Pancreas (tissue), 10 donors: ENCODE results near the gene NELL1. TPM values are rescaled to one million over a fixed set of nuclear protein-coding genes. Genes with fewer than 3 reads are reported as not detected.
A peak's percentile ranks its signal among the peaks of the same experiment; 100 is the strongest.
"Not testable (repeated sequence)": the region's sequence is repeated elsewhere in the genome, so short reads cannot be mapped to it uniquely, and the experiment has no call there.

Source experiments
- ATAC-seq, 4 donors: fragments of 200-7000 bp; cut with Tn5 transposase; one replicate each; pipeline versions ENCODE4 v1.8.0 to v1.9.1; 2020; ENCODE audit warnings: mild to moderate bottlenecking in 4 of 4, moderate library complexity in 4 of 4
- DNase-seq, 6 donors: peaks; one replicate each; pipeline ENCODE4 v3.0.0-alpha.2; 2020
- FAIRE-seq: peaks from 2 replicates; lab custom pipeline; 2012; peaks lifted over from hg19 to GRCh38; lab: Jason Lieb, UNC
- H3K27ac ChIP-seq, 4 donors: fragments of 200-600 bp; sonication (generic); 1 replicate in 3 of 4; 2 replicates in 1 of 4; pipeline versions ENCODE4 v1.5.0 to v1.8.0; 2020
- H3K27me3 ChIP-seq, 4 donors: fragments of 200-600 bp; one replicate each; pipeline ENCODE4 v1.8.0; 2021
- H3K36me3 ChIP-seq, 3 donors: fragments of 200-600 bp; sonication (generic) in 1 of 3; one replicate each; pipeline versions ENCODE4 v1.5.0 to v1.8.0; 2020 to 2021
- H3K4me1 ChIP-seq, 3 donors: fragments of 200-600 bp; one replicate each; pipeline ENCODE4 v1.8.0; 2021
- H3K4me3 ChIP-seq, 4 donors: fragments of 200-600 bp; sonication (generic) in 2 of 4; one replicate each; pipeline versions ENCODE4 v1.5.0 to v1.8.0; 2020 to 2021
- H3K9me3 ChIP-seq, 4 donors: fragments of 200-600 bp; one replicate each; pipeline ENCODE4 v1.8.0; 2021
- WGBS, 2 donors: extraction: QIAGEN DNeasy Blood & Tissue Kit; methylation state at CpG; one replicate each; pipeline ENCODE4 v1.1.7; 2013; 5-methylcytosine and 5-hydroxymethylcytosine counted together
- intact Hi-C, 3 donors: fragments of 100-400 bp; cut with DNase I; formaldehyde crosslinking; loops; one replicate each; pipeline versions ENCODE4 v1.11.1 to v1.14.2; 2022
- polyA plus RNA-seq, 2 donors: library from polyadenylated mRNA; stranded (reverse); fragments of 200-250 nt; gene quantifications; one replicate each; pipeline ENCODE4 v1.2.3, GENCODE V29; 2013
- total RNA-seq, 6 donors: library from RNA; stranded (reverse); fragmentation: NEBNext Ultra II Directional in 4 of 6; extraction: Animal tissue kit (Norgen Biotek cat#: 25700) in 4 of 6; gene quantifications; one replicate each; pipeline versions ENCODE4 v1.2.1 to v1.2.4, GENCODE V29; 2021 to 2023
- TF ChIP-seq, protein P1 (sequence below), 4 donors: fragments of 200-600 bp; sonication (generic) in 3 of 4; IDR thresholded peaks; one replicate each; pipeline versions ENCODE4 v1.5.0 to v1.8.0; 2021; ENCODE audit warnings: antibody characterized with exemption in 4 of 4
- donor health status: healthy with polysubstance abuse.
- donor health status: DM: no; HTN: no; CAD: no; lungs with moderate emphysema.
- donor health status: DM: no; HTN: no; CAD: no.
- donor health status: control.
- donor health status: control.
- donor health status: Bipolar disorder and iron deficiency.
- donor health status: DM: yes; HTN: yes; CAD: no.
- donor health status: DM: no; HTN: no; CAD: no.
- donor health status: DM: no; HTN: no; CAD: no.
- donor health status: DM: yes; HTN: yes; CAD: no.

The NELL1 gene
- total and polyA plus RNA-seq, 8 donors, result not detected

DNA sequence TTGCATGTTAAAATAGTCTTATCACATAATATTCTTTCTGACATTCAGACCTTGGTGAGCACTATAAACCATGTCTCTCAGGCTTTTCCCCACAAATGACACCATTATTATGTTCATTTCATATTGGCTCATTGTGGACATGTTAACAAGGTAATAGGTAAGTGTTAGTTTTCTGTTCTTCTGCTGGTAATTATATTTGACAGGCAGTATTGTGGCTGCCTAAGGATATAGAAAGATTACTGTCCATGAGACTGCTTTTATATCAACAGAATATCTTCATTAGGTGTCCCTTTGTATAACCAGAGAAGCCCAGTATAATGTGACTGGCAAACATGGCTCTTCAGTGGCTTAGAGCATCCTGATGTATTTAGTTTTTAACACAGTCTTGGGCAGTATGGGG lies 590.7 kb downstream of the NELL1 start:
- no peak for DNase-seq
- no peak for FAIRE-seq
- Histone ChIP-seq H3K36me3 (no peaks in the 10 kb centered on the region), H3K9me3 (no peaks in the 10 kb centered on the region), H3K27me3 (no peaks in the 10 kb centered on the region), H3K4me1 (no peaks in the 10 kb centered on the region), H3K27ac (no peak overlapping the region), H3K4me3 (no peak overlapping the region)
- TF ChIP-seq, protein P1, sequence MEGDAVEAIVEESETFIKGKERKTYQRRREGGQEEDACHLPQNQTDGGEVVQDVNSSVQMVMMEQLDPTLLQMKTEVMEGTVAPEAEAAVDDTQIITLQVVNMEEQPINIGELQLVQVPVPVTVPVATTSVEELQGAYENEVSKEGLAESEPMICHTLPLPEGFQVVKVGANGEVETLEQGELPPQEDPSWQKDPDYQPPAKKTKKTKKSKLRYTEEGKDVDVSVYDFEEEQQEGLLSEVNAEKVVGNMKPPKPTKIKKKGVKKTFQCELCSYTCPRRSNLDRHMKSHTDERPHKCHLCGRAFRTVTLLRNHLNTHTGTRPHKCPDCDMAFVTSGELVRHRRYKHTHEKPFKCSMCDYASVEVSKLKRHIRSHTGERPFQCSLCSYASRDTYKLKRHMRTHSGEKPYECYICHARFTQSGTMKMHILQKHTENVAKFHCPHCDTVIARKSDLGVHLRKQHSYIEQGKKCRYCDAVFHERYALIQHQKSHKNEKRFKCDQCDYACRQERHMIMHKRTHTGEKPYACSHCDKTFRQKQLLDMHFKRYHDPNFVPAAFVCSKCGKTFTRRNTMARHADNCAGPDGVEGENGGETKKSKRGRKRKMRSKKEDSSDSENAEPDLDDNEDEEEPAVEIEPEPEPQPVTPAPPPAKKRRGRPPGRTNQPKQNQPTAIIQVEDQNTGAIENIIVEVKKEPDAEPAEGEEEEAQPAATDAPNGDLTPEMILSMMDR (IDR thresholded peaks at IDR 0.05), result no peak
- intact Hi-C loops, result no loop called here
- ATAC-seq, result no peak

DNA sequence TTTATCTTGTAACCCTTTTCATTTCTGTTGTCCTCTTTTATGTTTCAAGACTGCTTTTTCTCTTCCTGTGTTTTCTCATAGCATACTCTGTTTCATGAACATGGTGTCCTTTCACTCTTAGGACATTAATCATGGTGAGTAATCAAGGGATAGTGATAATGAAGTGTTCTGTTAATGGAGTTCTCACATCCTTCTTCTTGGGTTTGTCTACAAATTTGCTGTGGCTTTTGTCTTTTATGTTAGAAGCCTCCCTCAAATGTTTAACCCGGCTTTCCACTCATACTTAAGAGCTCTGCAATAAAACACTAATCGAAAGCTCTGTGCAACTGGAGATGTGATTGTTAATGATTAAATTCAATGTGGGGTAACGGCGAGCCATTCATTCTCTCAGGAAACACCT lies 593.6 kb downstream of the NELL1 start:
- DNase-seq (no peak), ATAC-seq (no peak), FAIRE-seq (no peak)
- 9 to 11% methylated on average over 4 of the region's 4 CpGs for WGBS, 2 donors
- no peak overlapping the region for H3K27ac ChIP-seq
- H3K36me3 ChIP-seq, result no peaks in the 10 kb centered on the region
- no peak overlapping the region for H3K4me3 ChIP-seq
- H3K27me3 ChIP-seq, result no peaks in the 10 kb centered on the region
- no peaks in the 10 kb centered on the region for H3K9me3 ChIP-seq
- H3K4me1 ChIP-seq, result no peaks in the 10 kb centered on the region
- TF ChIP-seq, protein P1 (IDR thresholded peaks at IDR 0.05), result no peak
- intact Hi-C loops, result no loop called here

DNA sequence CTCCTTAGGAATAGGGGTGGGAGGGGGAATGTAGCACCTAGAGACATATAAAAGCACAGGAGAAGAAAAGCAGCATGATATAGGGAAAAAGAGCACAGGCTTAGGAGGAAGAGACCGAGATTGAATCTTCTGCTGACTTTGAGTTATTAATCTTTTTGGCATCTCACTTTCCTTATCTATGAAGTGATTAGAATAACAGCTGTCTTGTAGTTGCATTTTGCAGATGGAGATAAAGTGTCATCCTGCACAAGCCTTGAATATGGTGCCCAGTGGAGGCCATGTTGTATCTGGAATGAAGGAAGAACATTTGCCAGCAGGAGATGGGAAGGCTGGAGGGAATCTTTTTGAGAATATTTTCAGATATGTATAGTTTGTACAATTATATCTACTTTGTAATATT lies 594.7 kb downstream of the NELL1 start:
- no peaks in the 10 kb centered on the region for H3K36me3 ChIP-seq
- 42 to 46% methylated on average over 1 of the region's 1 CpG for WGBS, 2 donors
- no peak overlapping the region for H3K27ac ChIP-seq
- intact Hi-C loops, result no loop called here
- no peaks in the 10 kb centered on the region for H3K4me1 ChIP-seq
- no peaks in the 10 kb centered on the region for H3K27me3 ChIP-seq
- DNase-seq (no peak), FAIRE-seq (no peak), ATAC-seq (no peak)
- H3K4me3 ChIP-seq, result no peak overlapping the region
- TF ChIP-seq, protein P1 (IDR thresholded peaks at IDR 0.05), result no peak
- no peaks in the 10 kb centered on the region for H3K9me3 ChIP-seq

DNA sequence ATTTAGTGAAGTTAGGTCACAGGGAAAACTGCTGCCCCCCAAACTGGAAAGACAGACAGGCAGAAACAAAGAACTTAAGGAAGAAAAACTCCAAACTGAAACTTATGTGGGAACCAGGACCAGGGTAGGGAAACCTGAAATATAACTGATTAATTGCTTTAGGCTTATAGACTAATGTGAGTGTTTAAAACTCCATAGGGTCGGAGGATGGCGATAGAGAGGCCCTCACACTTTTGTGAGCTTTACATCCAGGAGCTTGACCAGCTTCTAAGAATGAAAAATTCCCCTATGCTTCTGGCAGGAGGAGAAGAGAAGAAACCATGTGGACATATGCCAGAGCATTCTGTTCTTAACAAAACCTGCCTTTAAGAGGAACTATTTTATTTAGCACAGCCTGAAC lies 598.6 kb downstream of the NELL1 start:
- TF ChIP-seq, protein P1 (IDR thresholded peaks at IDR 0.05), result no peak
- FAIRE-seq, result no peak
- intact Hi-C loops, result no loop called here

DNA sequence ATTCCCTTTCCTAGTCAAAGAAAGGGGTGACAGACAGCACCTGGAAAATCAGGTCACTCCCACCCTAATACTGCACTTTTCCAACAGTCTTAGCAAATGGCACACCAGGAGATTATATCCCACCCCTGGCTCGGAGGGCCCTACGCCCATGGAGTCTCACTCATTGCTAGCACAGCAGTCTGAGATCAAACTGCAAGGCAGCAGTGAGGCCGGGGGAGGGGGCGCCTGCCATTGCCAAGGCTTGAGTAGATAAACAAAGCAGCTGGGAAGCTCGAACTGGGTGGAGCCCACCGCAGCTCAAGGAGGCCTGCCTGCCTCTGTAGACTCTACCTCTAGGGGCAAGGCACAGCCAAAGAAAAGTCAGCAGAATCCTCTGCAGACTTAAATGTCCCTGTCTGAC lies 602.8 kb downstream of the NELL1 start:
- WGBS, 2 donors, result 49 to 67% methylated on average over 6 of the region's 6 CpGs
- H3K36me3 ChIP-seq, FAIRE-seq, H3K4me3 ChIP-seq, H3K27me3 ChIP-seq, ATAC-seq, H3K9me3 ChIP-seq, H3K27ac ChIP-seq, H3K4me1 ChIP-seq, intact Hi-C loops: not testable (repeated sequence)
- peak in 1 of 6 donors; percentile 56 for DNase-seq

More for the DNA sequence above, 598.6 kb downstream of the NELL1 start:
- Histone ChIP-seq H3K4me3 (no peak overlapping the region), H3K9me3 (no peaks in the 10 kb centered on the region), H3K27me3 (no peaks in the 10 kb centered on the region), H3K4me1 (no peaks in the 10 kb centered on the region), H3K27ac (no peak overlapping the region), H3K36me3 (no peaks in the 10 kb centered on the region)
- ATAC-seq, result no peak
- WGBS, 2 donors, result 29 to 33% methylated on average over 2 of the region's 2 CpGs
- DNase-seq, result no peak

DNA sequence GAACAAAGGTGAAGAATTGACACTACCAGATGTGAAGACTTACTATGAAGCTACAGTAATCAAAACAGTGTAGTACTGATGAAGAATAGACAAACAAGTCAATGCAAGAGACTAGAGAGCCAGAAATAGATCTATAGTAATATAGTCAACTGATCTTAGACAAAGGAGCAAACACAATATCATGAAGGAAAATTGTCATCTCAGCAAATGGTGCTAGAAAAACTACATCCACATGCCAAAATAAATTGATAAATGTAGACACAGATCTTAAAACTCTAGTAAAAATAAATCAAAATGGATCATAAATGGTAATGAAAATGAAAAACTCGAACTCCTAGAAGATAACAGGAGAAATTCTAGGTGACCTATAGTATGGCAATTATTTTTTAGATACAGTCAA lies 609.5 kb downstream of the NELL1 start:
- 33 to 45% methylated on average over 1 of the region's 1 CpG for WGBS, 2 donors
- no peaks in the 10 kb centered on the region for H3K36me3 ChIP-seq
- no peak for ATAC-seq
- no peaks in the 10 kb centered on the region for H3K27me3 ChIP-seq
- H3K4me3 ChIP-seq, result no peak overlapping the region
- intact Hi-C loops, result no loop called here
- H3K4me1 ChIP-seq, result no peaks in the 10 kb centered on the region
- DNase-seq, result no peak
- H3K27ac ChIP-seq, result no peak overlapping the region
- no peaks in the 10 kb centered on the region for H3K9me3 ChIP-seq
- TF ChIP-seq, protein P1 (IDR thresholded peaks at IDR 0.05), result no peak
- FAIRE-seq, result no peak
